H9 (cell line): ENCODE measurements around the gene DMKN. TPM values are rescaled to one million over a fixed set of nuclear protein-coding genes. Genes with fewer than 3 reads are reported as not detected.
A peak's percentile ranks its signal among the peaks of the same experiment; 100 is the strongest.

Experiments
- DNase-seq: peaks from one replicate; pipeline ENCODE4 v3.0.0-alpha.2; 2017
- H2AFZ ChIP-seq: one replicate; pipeline ENCODE4 v1.6.1; 2013; ENCODE audit warnings: mild to moderate bottlenecking, low read length, control low read depth, moderate library complexity
- H2AK5ac ChIP-seq: 2 replicates; pipeline ENCODE4 v1.6.1; 2013; ENCODE audit warnings: low read length, control low read depth, mixed read lengths; ENCODE audit not compliant: insufficient read length
- H2BK120ac ChIP-seq: one replicate; pipeline ENCODE4 v1.6.1; 2013; ENCODE audit warnings: low read depth, mild to moderate bottlenecking, low read length, control low read depth, inconsistent platforms; ENCODE audit not compliant: poor library complexity, severe bottlenecking
- H2BK12ac ChIP-seq: 2 replicates; pipeline ENCODE4 v1.6.1; 2013; ENCODE audit warnings: low read length, control low read depth, mixed read lengths, low read depth; ENCODE audit not compliant: insufficient read length
- H2BK15ac ChIP-seq: 2 replicates; pipeline ENCODE4 v1.6.1; 2013; ENCODE audit warnings: low read depth, low read length, control low read depth
- H2BK20ac ChIP-seq: one replicate; pipeline ENCODE4 v1.6.1; 2013; ENCODE audit warnings: low read depth, mild to moderate bottlenecking, low read length, control low read depth, inconsistent platforms; ENCODE audit not compliant: poor library complexity, severe bottlenecking
- H2BK5ac ChIP-seq: 2 replicates; pipeline ENCODE4 v1.6.1; 2013; ENCODE audit warnings: low read length, control low read depth, mixed read lengths; ENCODE audit not compliant: insufficient read length
- H3K14ac ChIP-seq: 2 replicates; pipeline ENCODE4 v1.6.1; 2013; ENCODE audit warnings: low read length, control low read depth; ENCODE audit not compliant: insufficient read depth
- H3K18ac ChIP-seq: 2 replicates; pipeline ENCODE4 v1.6.1; 2013; ENCODE audit warnings: low read depth, mild to moderate bottlenecking, mixed read lengths, low read length, control low read depth; ENCODE audit not compliant: insufficient read length
- H3K23ac ChIP-seq: 2 replicates; pipeline ENCODE4 v1.6.1; 2013; ENCODE audit warnings: low read length, control low read depth, mixed read lengths, low read depth; ENCODE audit not compliant: insufficient read length
- H3K23me2 ChIP-seq: 2 replicates; pipeline ENCODE4 v1.6.1; 2013; ENCODE audit warnings: low read depth, mild to moderate bottlenecking, mixed read lengths, low read length, control low read depth; ENCODE audit not compliant: insufficient read length, poor library complexity, severe bottlenecking
- H3K27ac ChIP-seq: 2 replicates; pipeline ENCODE4 v1.5.1; 2013; ENCODE audit warnings: low read length, control low read depth, mixed read lengths, low read depth; ENCODE audit not compliant: insufficient read length
- H3K27me3 ChIP-seq: 2 replicates; pipeline ENCODE4 v1.6.1; 2013; ENCODE audit warnings: low read length, control low read depth, inconsistent platforms; ENCODE audit not compliant: insufficient read depth
- H3K4ac ChIP-seq: 2 replicates; pipeline ENCODE4 v1.6.1; 2013; ENCODE audit warnings: low read depth, mild to moderate bottlenecking, control low read depth, inconsistent platforms, low read length, moderate library complexity
- H3K4me1 ChIP-seq: 2 replicates; pipeline ENCODE4 v1.6.1; 2013; ENCODE audit warnings: low read length, control low read depth, inconsistent platforms; ENCODE audit not compliant: insufficient read depth
- H3K4me2 ChIP-seq: 2 replicates; pipeline ENCODE4 v1.6.1; 2013; ENCODE audit warnings: low read length, control low read depth, mixed read lengths; ENCODE audit not compliant: insufficient read length, insufficient read depth
- H3K56ac ChIP-seq: 2 replicates; pipeline ENCODE4 v1.6.1; 2013; ENCODE audit warnings: low read depth, mild to moderate bottlenecking, mixed read lengths, low read length, control low read depth; ENCODE audit not compliant: insufficient read length
- H3K79me1 ChIP-seq: 2 replicates; pipeline ENCODE4 v1.6.1; 2013; ENCODE audit warnings: low read depth, mild to moderate bottlenecking, moderate library complexity, low read length, control low read depth, inconsistent platforms; ENCODE audit not compliant: insufficient read depth, poor library complexity, severe bottlenecking
- H3K79me2 ChIP-seq: 2 replicates; pipeline ENCODE4 v1.6.1; 2013; ENCODE audit warnings: low read length, control low read depth, inconsistent platforms; ENCODE audit not compliant: insufficient read depth
- H3K9ac ChIP-seq: 2 replicates; pipeline ENCODE4 v1.6.1; 2013; ENCODE audit warnings: low read length, control low read depth, mixed read lengths; ENCODE audit not compliant: insufficient read length; ENCODE audit errors: extremely low read depth
- H3K9me3 ChIP-seq: one replicate; pipeline ENCODE4 v1.6.1; 2013; ENCODE audit warnings: low read depth, low read length, inconsistent platforms; ENCODE audit not compliant: control insufficient read depth
- H3T11ph ChIP-seq: one replicate; pipeline ENCODE4 v1.6.1; 2013; ENCODE audit warnings: mild to moderate bottlenecking, low read length, control low read depth, inconsistent platforms
- H4K20me1 ChIP-seq: one replicate; pipeline ENCODE4 v1.6.1; 2013; ENCODE audit not compliant: control insufficient read depth, insufficient read length, insufficient read depth
- H4K5ac ChIP-seq: 2 replicates; pipeline ENCODE4 v1.6.1; 2013; ENCODE audit warnings: low read depth, mild to moderate bottlenecking, mixed read lengths, low read length, control low read depth; ENCODE audit not compliant: insufficient read length
- H4K8ac ChIP-seq: replicated peaks from 2 replicates; pipeline ENCODE4 v1.6.1; 2013; ENCODE audit warnings: low read length, control low read depth, mixed read lengths, low read depth; ENCODE audit not compliant: insufficient read length
- H4K91ac ChIP-seq: 2 replicates; pipeline ENCODE4 v1.6.1; 2013; ENCODE audit warnings: low read depth, mild to moderate bottlenecking, moderate library complexity, mixed read lengths, low read length, control low read depth; ENCODE audit not compliant: insufficient read length
- H3K27ac Mint-ChIP-seq, 3 experiments: 2 replicates in 2 of 3; 3 replicates in 1 of 3; pipeline ENCODE4 v1.8.0; 2020 to 2021; ENCODE audit warnings: mixed read lengths in 3 of 3, mild to moderate bottlenecking in 1 of 3, moderate library complexity in 1 of 3
- H3K27me3 Mint-ChIP-seq: 2 replicates; pipeline ENCODE4 v1.8.0; 2021; ENCODE audit warnings: low read depth, mild to moderate bottlenecking, moderate library complexity, mixed read lengths
- H3K36me3 Mint-ChIP-seq, 3 experiments: 2 replicates in 2 of 3; 3 replicates in 1 of 3; pipeline ENCODE4 v1.8.0; 2020 to 2021; ENCODE audit warnings: low read depth in 3 of 3, mixed read lengths in 3 of 3; ENCODE audit not compliant: insufficient read depth in 1 of 3
- H3K4me1 Mint-ChIP-seq, 2 experiments: 2 replicates each; pipeline ENCODE4 v1.8.0; 2020; ENCODE audit warnings: mixed read lengths in 2 of 2
- H3K4me3 Mint-ChIP-seq, 2 experiments: 2 replicates in 1 of 2; 3 replicates in 1 of 2; pipeline ENCODE4 v1.8.0; 2020 to 2021; ENCODE audit warnings: mild to moderate bottlenecking in 2 of 2, mixed read lengths in 2 of 2, moderate library complexity in 1 of 2
- H3K9me3 Mint-ChIP-seq, 2 experiments: 2 replicates in 1 of 2; 3 replicates in 1 of 2; pipeline ENCODE4 v1.8.0; 2020; ENCODE audit warnings: mild to moderate bottlenecking in 2 of 2, mixed read lengths in 2 of 2, moderate library complexity in 1 of 2
- WGBS: extraction: QIAGEN DNeasy Blood & Tissue Kit; methylation state at CpG from one replicate; pipeline ENCODE4 v1.1.7; 2013; ENCODE audit warnings: missing lambda C conversion rate, low lambda C conversion rate, mixed read lengths; ENCODE audit not compliant: insufficient read length; ENCODE audit errors: extremely low coverage; 5-methylcytosine and 5-hydroxymethylcytosine counted together
- total RNA-seq: library from RNA; stranded (reverse); gene quantifications from 2 replicates; pipeline ENCODE4 v1.2.1, GENCODE V29; 2021
- TF ChIP-seq, protein P1 (sequence below): fragments of 200-600 bp; sonication (generic); conservative IDR thresholded peaks from 3 replicates; pipeline ENCODE4 v1.8.0; 2021; ENCODE audit warnings: antibody characterized with exemption, mild to moderate bottlenecking

Gene DMKN
- total RNA-seq, 1 experiment from 2014 or later: 278 TPM

DNA sequence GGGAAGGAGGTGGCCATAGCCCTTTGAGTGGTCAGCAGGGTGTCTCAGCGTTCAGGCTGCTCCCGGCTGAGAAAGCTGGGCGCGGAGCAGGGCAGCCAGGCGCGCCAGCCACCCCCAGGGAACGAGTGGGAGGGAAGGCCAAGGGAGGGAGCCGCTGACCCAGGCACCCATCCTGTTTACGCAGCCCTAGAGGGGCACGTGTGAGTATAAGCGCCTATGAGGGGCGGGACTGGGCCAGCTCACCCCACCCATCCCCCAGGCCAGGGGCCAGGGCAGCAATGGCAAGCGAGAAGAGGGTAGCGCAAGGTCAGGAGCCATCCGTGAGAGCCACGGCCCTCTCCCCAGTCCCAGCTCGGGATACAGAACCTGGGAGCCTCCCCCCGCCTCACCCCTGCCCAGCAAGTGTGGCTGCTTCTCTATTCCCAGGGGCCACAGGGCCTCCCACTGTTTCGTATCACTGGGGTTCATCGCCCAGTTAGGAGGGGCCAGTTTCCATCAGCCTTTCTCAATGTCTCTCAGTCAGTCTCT, 897 bp upstream of the DMKN start:
- Histone ChIP-seq H3K4me2 (peak overlapping the region; percentile 43), H3K27me3 (no peaks in the 10 kb centered on the region; the same call in none of the 2 replicates), H3K18ac (no peak overlapping the region), H2BK12ac (no peak overlapping the region), H2BK120ac (no peak overlapping the region), H2AFZ (no peak overlapping the region), H2BK15ac (no peak overlapping the region), H2AK5ac (no peak overlapping the region), H2BK5ac (no peak overlapping the region), H3K23ac (no peak overlapping the region), H4K91ac (no peak overlapping the region), H3K9me3 (no peaks in the 10 kb centered on the region), H3K4ac (no peak overlapping the region), H3K56ac (no peak overlapping the region), H4K8ac (no peak overlapping the region), H3K79me1 (no peaks in the 10 kb centered on the region), H3K27ac (no peak overlapping the region), H4K20me1 (no peaks in the 10 kb centered on the region), H3T11ph (no peak overlapping the region), H2BK20ac (no peak overlapping the region), H3K14ac (no peak overlapping the region; the same call in 1 of the 2 replicates), H3K9ac (no peak overlapping the region), H3K4me1 (no peaks in the 10 kb centered on the region), H3K23me2 (peaks cover 10% of the 10 kb centered on the region), H4K5ac (no peak overlapping the region), H3K79me2 (no peaks in the 10 kb centered on the region; the same call in 1 of the 2 replicates)
- H3K4me3 Mint-ChIP-seq: peak overlapping the region in 1 of 2 experiments; percentile 47; a peak in 2 of 5 replicates
- H3K9me3 Mint-ChIP-seq: no peaks in the 10 kb centered on the region; a peak in 1 of 5 replicates
- H3K4me1 Mint-ChIP-seq: peaks cover 15 to 31% of the 10 kb centered on the region in 2 experiments
- WGBS: no CpG with 5 or more reads among the region's 20 CpGs
- H3K27me3 Mint-ChIP-seq: peaks cover 35% of the 10 kb centered on the region
- TF ChIP-seq, protein P1, sequence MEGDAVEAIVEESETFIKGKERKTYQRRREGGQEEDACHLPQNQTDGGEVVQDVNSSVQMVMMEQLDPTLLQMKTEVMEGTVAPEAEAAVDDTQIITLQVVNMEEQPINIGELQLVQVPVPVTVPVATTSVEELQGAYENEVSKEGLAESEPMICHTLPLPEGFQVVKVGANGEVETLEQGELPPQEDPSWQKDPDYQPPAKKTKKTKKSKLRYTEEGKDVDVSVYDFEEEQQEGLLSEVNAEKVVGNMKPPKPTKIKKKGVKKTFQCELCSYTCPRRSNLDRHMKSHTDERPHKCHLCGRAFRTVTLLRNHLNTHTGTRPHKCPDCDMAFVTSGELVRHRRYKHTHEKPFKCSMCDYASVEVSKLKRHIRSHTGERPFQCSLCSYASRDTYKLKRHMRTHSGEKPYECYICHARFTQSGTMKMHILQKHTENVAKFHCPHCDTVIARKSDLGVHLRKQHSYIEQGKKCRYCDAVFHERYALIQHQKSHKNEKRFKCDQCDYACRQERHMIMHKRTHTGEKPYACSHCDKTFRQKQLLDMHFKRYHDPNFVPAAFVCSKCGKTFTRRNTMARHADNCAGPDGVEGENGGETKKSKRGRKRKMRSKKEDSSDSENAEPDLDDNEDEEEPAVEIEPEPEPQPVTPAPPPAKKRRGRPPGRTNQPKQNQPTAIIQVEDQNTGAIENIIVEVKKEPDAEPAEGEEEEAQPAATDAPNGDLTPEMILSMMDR: 0 out of 3 replicates have a peak, but pooled peaks have one; percentile 16
- no peaks in the 10 kb centered on the region; a peak in 2 of 7 replicates for H3K36me3 Mint-ChIP-seq
- H3K27ac Mint-ChIP-seq: no peak overlapping the region; a peak in 1 of 7 replicates
- DNase-seq: peak; percentile 61
